Prostate gland (tissue), 2 donors: Measurements from ENCODE around the gene MPIG6B.

Experiments
- POLR2AphosphoS5 ChIP-seq: sonication (generic); formaldehyde crosslinking; IDR thresholded peaks from one replicate; pipeline ENCODE4 v1.6.1; 2017; ENCODE audit warnings: antibody characterized with exemption
- TF ChIP-seq, protein P1 (sequence below), 4 experiments: fragments of 200-600 bp in 2 of 4; fragments of 450-650 bp in 2 of 4; sonication (generic) in 2 of 4; IDR thresholded peaks; 1 replicate in 3 of 4; 2 replicates in 1 of 4; pipeline ENCODE4 v1.5.1; 2016 to 2019; ENCODE audit warnings: antibody characterized with exemption in 4 of 4, mild to moderate bottlenecking in 2 of 4, moderate library complexity in 2 of 4

DNA sequence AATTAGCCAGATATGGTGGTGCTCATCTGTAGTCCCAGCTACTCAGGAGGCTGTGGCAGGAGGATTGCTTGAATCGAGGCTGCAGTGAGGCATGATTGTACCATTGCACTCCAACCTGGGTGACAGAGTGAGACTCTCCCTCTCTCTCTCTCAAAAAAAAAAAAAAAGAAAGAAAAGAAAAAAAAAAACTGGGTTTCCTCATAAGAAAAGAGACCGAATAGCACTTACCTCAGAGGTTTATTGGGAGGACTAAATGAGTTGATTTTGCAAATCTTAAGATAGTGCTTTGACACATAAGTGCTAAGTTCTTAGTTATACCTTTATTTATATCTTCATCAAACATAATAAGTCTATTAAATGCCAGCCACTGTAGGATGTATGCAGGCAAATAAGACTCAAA, 47.7 kb downstream of the MPIG6B start:
- TF ChIP-seq, protein P1, sequence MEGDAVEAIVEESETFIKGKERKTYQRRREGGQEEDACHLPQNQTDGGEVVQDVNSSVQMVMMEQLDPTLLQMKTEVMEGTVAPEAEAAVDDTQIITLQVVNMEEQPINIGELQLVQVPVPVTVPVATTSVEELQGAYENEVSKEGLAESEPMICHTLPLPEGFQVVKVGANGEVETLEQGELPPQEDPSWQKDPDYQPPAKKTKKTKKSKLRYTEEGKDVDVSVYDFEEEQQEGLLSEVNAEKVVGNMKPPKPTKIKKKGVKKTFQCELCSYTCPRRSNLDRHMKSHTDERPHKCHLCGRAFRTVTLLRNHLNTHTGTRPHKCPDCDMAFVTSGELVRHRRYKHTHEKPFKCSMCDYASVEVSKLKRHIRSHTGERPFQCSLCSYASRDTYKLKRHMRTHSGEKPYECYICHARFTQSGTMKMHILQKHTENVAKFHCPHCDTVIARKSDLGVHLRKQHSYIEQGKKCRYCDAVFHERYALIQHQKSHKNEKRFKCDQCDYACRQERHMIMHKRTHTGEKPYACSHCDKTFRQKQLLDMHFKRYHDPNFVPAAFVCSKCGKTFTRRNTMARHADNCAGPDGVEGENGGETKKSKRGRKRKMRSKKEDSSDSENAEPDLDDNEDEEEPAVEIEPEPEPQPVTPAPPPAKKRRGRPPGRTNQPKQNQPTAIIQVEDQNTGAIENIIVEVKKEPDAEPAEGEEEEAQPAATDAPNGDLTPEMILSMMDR (IDR thresholded peaks at IDR 0.05) = no peak
- no peak for TF ChIP-seq POLR2AphosphoS5
